Activated T-helper 1 cell treated with anti-CD3 and anti-CD28 coated beads, Interleukin-12 subunit alpha, Interleukin-12 subunit beta, Interleukin-2, Interleukin-4 antibody, amounts not matched to agents 30 ng/mL and 10 ng/mL and 1 ng/mL, durations not matched to agents 14 hours and 24 hours and 36 hours (primary cell): ENCODE measurements around the gene FBXO9. TPM values are rescaled to one million over a fixed set of nuclear protein-coding genes. Genes with fewer than 3 reads are reported as not detected.
"Not testable (repeated sequence)": the region's sequence is repeated elsewhere in the genome, so short reads cannot be mapped to it uniquely, and the experiment has no call there.

ENCODE experiments used
- DNase-seq: peaks from one replicate; pipeline ENCODE4 v3.0.0; 2021; ENCODE audit warnings: low spot score
- H3K27ac Mint-ChIP-seq: one replicate; pipeline ENCODE4 v1.8.0; 2021; ENCODE audit warnings: mild to moderate bottlenecking, mixed read lengths
- H3K27me3 Mint-ChIP-seq: one replicate; pipeline ENCODE4 v1.8.0; 2022; ENCODE audit warnings: mild to moderate bottlenecking, moderate library complexity, mixed read lengths; ENCODE audit not compliant: insufficient read depth
- H3K36me3 Mint-ChIP-seq: one replicate; pipeline ENCODE4 v1.8.0; 2021; ENCODE audit warnings: low read depth, mixed read lengths
- H3K4me1 Mint-ChIP-seq: one replicate; pipeline ENCODE4 v1.8.0; 2021; ENCODE audit warnings: low read depth, mixed read lengths
- H3K4me3 Mint-ChIP-seq: one replicate; pipeline ENCODE4 v1.8.0; 2021; ENCODE audit warnings: mild to moderate bottlenecking, moderate library complexity, mixed read lengths
- H3K9me3 Mint-ChIP-seq: one replicate; pipeline ENCODE4 v1.8.0; 2021; ENCODE audit warnings: mixed read lengths
- intact Hi-C: fragments of 100-400 bp; cut with micrococcal nuclease; formaldehyde crosslinking; loops from one replicate; pipeline ENCODE4 v1.15.1; 2024
- total RNA-seq: library from RNA; stranded (reverse); gene quantifications from 2 replicates; pipeline ENCODE4 v1.2.3, GENCODE V29; 2022

FBXO9 gene
- total RNA-seq, 1 donor from 2014 or later = 67.3 TPM

DNA sequence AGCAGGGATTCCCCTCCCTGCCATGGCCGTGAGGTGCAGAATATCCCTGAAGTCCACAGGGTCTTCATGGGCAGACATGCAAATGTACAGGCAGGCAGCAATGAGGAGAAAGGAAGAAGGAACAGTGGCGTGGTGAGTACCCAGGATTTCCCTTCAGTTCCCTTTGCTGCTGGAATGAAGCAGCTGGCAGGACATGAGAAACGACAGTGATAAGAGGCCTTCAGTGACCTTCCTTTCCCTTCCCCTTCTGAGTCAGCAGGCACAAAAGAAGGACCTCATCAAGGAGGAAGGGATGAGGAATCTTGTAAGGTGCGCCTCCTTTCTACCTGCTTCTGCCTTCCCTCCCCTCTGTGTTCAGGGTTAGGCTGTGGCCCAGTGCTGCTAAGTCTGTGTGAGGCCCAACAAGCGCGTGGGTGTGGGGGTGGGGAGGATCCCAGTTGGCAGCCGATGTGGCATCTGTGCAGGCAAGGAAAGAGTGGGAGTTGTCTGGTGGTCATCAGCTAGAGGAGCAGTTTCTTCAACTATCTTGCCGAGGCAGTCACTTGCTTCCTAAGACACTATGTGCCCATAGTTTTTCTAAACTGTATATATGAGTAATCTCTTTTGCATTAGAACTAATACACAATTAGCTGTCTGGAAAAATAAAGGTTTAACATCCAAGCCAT lies 29.5 kb upstream of the FBXO9 start:
- Mint-ChIP-seq H3K9me3 (no peaks in the 10 kb centered on the region), H3K4me1 (no peaks in the 10 kb centered on the region), H3K27me3 (no peaks in the 10 kb centered on the region), H3K36me3 (peaks cover 34% of the 10 kb centered on the region), H3K4me3 (no peak overlapping the region), H3K27ac (no peak overlapping the region)
- intact Hi-C loops = no loop called here
- DNase-seq = no peak

DNA sequence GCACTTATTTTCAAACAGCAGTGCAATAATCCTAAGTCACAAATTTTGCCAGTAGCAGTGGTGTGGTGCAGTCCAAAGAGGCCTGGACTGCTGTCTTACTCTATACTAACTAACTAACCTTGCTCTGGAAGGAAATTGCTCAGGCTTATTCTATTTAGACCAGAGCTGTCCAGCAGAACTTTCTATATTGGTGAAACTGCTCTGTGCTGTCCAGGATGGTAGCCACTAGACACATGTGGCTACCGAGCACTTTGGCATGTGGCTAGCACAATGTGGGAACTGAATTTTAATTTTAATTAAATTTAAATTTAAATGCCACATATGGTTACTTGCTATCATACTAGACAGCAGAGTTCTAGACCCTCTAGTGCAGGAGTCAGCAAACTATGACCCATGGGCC lies 27.1 kb upstream of the FBXO9 start:
- Mint-ChIP-seq H3K9me3 (no peaks in the 10 kb centered on the region), H3K27ac (no peak overlapping the region), H3K27me3 (no peaks in the 10 kb centered on the region), H3K4me3 (no peak overlapping the region), H3K4me1 (no peaks in the 10 kb centered on the region), H3K36me3 (peaks cover 40% of the 10 kb centered on the region)
- DNase-seq = no peak
- intact Hi-C loops = no loop called here

- DNase-seq = no peak
- intact Hi-C loops = no loop called here
- Mint-ChIP-seq H3K36me3 (peaks cover 35% of the 10 kb centered on the region), H3K9me3 (no peaks in the 10 kb centered on the region), H3K4me3 (no peak overlapping the region), H3K27me3 (no peaks in the 10 kb centered on the region), H3K4me1 (no peaks in the 10 kb centered on the region), H3K27ac (no peak overlapping the region)
Measured at GRCh38 chr6:53038596-53038995, 26.6 kb upstream of the FBXO9 start.

DNA sequence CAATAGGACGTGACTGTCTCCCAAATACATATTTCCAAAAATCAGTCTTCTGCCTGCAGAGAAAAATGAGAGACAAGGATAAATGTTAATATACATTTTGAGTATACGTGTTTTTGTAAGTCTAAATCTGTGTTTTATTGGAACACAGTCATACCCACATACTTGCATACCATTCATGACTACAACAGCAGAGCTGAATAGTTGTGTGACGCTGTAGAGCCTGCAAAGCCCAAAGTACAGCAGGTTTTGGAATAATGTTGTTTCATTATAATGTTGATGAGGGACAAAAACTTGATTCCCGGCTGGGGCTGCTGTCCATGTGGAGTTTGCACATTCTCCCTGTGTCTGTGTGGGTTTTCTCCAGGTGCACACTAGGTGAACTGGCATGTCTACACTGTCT lies 23.8 kb upstream of the FBXO9 start:
- Mint-ChIP-seq H3K9me3 (no peaks in the 10 kb centered on the region), H3K36me3 (peaks cover 29% of the 10 kb centered on the region), H3K27ac (no peak overlapping the region), H3K4me1 (no peaks in the 10 kb centered on the region), H3K27me3 (no peaks in the 10 kb centered on the region), H3K4me3 (no peak overlapping the region)
- DNase-seq = no peak
- intact Hi-C loops = no loop called here

DNA sequence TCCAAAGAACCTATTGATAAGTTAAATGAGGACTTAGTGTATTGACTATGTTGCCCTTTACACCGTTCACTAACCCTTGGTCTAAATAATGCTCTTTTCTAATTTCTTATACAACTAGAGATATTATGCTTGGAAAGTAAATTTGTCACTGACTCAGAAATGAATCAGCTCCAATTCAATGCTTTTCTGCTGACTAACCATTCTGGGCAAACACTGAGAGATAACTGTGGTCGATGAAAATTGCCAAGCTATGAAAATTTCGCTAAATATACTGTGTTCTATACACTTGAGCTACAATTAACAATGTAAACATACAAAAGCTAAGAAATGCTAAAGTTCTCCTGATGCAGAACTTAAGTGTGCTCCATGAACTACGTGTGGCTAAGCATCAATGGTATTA lies 23.1 kb upstream of the FBXO9 start:
- Mint-ChIP-seq H3K4me1 (peaks cover 7% of the 10 kb centered on the region), H3K27me3 (no peaks in the 10 kb centered on the region), H3K9me3 (no peaks in the 10 kb centered on the region), H3K4me3 (no peak overlapping the region), H3K36me3 (peaks cover 25% of the 10 kb centered on the region), H3K27ac (no peak overlapping the region)
- intact Hi-C loops = no loop called here
- DNase-seq = no peak

- H3K36me3 Mint-ChIP-seq = peaks cover 23% of the 10 kb centered on the region
- H3K27ac Mint-ChIP-seq = no peak overlapping the region
- no peaks in the 10 kb centered on the region for H3K9me3 Mint-ChIP-seq
- intact Hi-C loops = no loop called here
- no peaks in the 10 kb centered on the region for H3K27me3 Mint-ChIP-seq
- H3K4me1 Mint-ChIP-seq = peaks cover 18% of the 10 kb centered on the region
- H3K4me3 Mint-ChIP-seq = no peak overlapping the region
- no peak for DNase-seq
Measured at GRCh38 chr6:53043581-53043980, 21.6 kb upstream of the FBXO9 start.

- H3K9me3 Mint-ChIP-seq = no peaks in the 10 kb centered on the region
- H3K27ac Mint-ChIP-seq = no peak overlapping the region
Measured at GRCh38 chr6:53044071-53044470, 21.1 kb upstream of the FBXO9 start.

GRCh38 chr6:53044572-53044971 lies 20.6 kb upstream of the FBXO9 start:
- peaks cover 17% of the 10 kb centered on the region for H3K36me3 Mint-ChIP-seq
- peaks cover 28% of the 10 kb centered on the region for H3K4me1 Mint-ChIP-seq
- DNase-seq = no peak
- no peaks in the 10 kb centered on the region for H3K9me3 Mint-ChIP-seq
- H3K27me3 Mint-ChIP-seq = no peaks in the 10 kb centered on the region
- no peak overlapping the region for H3K4me3 Mint-ChIP-seq
- no peak overlapping the region for H3K27ac Mint-ChIP-seq
- intact Hi-C loops = no loop called here

More at GRCh38 chr6:53044071-53044470, 21.1 kb upstream of the FBXO9 start:
- intact Hi-C loops = no loop called here
- Mint-ChIP-seq H3K36me3 (peaks cover 21% of the 10 kb centered on the region), H3K4me1 (peaks cover 23% of the 10 kb centered on the region), H3K27me3 (no peaks in the 10 kb centered on the region), H3K4me3 (no peak overlapping the region)
- no peak for DNase-seq

DNA sequence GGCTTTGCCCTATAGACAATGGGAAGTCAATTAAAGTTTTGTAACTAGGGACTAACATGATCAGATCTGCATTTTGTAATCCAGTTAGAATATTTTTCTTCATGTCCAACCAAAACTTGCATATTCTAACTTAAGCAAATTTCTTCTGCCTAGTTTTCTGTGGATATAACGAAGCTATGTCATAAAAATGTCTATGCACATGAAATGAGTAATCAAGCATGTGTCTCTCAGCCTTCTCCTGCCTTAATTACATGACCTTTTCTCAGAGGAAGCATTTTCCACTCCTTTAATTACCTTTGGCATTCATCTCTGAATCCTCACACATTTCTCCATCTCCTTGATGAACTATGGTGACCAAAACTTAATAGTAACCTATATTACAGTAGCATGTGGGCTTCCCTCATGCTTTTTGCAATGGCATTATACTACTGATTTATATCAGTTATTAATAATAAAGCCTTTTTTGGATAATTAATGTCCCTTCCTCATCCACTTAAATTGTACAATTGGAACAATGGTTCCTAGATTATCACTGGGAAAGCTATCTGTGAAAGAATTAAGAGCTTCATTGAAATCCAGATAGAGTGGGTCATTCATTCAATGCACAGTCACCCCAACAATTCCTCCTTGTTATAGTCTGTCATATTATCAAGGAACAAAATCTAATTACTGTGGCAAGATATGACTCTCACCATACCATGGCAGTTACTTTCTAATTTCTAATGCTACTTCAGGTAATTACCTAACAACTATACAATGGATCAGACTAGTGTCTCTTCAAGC lies 19.1 kb upstream of the FBXO9 start:
- no peaks in the 10 kb centered on the region for H3K9me3 Mint-ChIP-seq
- H3K4me1 Mint-ChIP-seq = peaks cover 32% of the 10 kb centered on the region
- no peak overlapping the region for H3K27ac Mint-ChIP-seq
- peaks cover 5% of the 10 kb centered on the region for H3K36me3 Mint-ChIP-seq
- no peak for DNase-seq
- intact Hi-C loops = no loop called here
- H3K4me3 Mint-ChIP-seq = no peak overlapping the region
- no peaks in the 10 kb centered on the region for H3K27me3 Mint-ChIP-seq

DNA sequence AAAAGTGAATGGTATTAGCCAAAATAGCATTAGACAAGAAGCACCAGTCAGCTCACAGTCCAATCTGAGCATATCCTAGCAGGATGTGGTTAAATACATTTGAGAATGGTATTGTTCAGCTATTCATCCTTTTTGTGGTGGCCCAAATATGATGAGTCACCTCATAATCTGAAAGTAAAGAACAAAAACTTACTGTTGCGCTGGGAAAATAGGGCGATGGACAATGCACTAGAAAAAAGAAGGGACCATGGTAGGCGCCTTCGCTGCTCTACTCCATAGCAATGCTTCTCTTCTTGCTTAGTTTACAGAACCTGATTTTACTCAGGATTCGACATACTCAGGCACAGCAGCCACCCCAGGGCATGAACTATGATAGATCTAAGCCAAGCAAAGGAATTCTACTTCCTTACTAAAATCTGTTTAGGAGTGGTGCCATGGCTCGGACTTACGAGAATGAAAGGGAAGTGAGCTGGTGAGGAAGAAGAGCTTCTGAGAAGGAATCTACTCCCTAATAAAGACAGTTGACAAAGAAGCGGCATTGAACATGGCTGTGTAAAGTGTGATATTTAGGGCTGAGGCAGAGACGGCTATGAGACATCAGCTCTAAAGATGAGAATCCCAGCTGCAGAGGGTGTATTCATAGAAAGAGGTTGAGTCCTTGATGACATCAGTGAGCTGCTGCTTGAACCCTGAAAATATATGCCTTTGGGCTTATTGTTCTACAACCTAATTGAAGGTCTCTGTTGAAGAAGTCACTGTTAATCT lies 16.6 kb upstream of the FBXO9 start:
- no peak for DNase-seq
- H3K27ac Mint-ChIP-seq = peak overlapping the region; percentile 43
- no peaks in the 10 kb centered on the region for H3K9me3 Mint-ChIP-seq
- H3K27me3 Mint-ChIP-seq = no peaks in the 10 kb centered on the region
- peaks cover 32% of the 10 kb centered on the region for H3K4me1 Mint-ChIP-seq
- peak overlapping the region; percentile 54 for H3K4me3 Mint-ChIP-seq
- H3K36me3 Mint-ChIP-seq = peaks cover 3% of the 10 kb centered on the region
- intact Hi-C loops = no loop called here

DNA sequence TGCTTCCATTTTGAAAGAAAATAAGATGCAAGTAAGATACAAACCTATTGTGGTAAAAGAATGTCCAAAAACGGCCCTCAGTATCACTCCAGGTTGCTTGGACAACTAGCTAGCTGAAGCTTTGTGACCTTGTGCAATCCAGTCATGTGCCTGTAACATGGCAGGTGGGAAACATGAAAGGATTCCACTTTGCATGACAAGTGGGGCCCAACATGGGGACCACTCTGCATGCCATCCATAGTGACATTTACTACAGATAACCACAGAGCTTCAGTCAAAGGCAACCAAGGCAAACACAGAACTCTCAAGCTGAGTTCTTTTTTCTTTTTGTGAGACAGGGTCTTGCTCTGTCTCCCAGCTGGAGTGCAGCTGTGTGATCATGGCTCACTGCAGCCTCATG lies 15.8 kb upstream of the FBXO9 start:
- no peak overlapping the region for H3K4me3 Mint-ChIP-seq
- no peaks in the 10 kb centered on the region for H3K27me3 Mint-ChIP-seq
- H3K27ac Mint-ChIP-seq = no peak overlapping the region
- H3K9me3 Mint-ChIP-seq = no peaks in the 10 kb centered on the region
- no peak for DNase-seq
- peaks cover 32% of the 10 kb centered on the region for H3K4me1 Mint-ChIP-seq
- peaks cover 3% of the 10 kb centered on the region for H3K36me3 Mint-ChIP-seq
- intact Hi-C loops = no loop called here

GRCh38 chr6:53052152-53052551 lies 13.1 kb upstream of the FBXO9 start:
- intact Hi-C loops = not testable (repeated sequence)

DNA sequence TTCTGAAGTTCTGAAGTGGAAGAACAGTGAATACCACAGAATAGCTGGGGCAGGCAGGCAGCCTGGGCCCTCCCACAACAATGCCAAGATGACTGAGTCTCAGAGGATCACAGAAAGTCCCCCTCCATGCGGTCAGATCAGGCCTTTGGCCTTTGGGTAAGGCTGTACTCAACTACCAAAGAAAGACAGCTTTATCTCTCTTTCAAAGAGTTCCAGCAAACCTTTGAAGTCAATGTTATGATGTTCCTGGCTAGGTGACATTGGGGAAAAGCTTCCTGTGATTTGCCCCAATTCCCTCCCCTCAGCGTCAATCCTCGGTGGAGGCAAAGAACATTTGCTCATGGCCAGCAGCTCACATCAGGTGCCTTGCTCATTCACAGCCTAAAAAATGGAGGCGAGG lies 10.7 kb upstream of the FBXO9 start:
- H3K27ac Mint-ChIP-seq = no peak overlapping the region
- no peak overlapping the region for H3K4me3 Mint-ChIP-seq
- H3K9me3 Mint-ChIP-seq = no peaks in the 10 kb centered on the region
- peaks cover 27% of the 10 kb centered on the region for H3K4me1 Mint-ChIP-seq
- H3K27me3 Mint-ChIP-seq = no peaks in the 10 kb centered on the region
- no peak for DNase-seq
- peaks cover 6% of the 10 kb centered on the region for H3K36me3 Mint-ChIP-seq
- intact Hi-C loops = no loop called here

More at GRCh38 chr6:53052152-53052551, 13.1 kb upstream of the FBXO9 start:
- H3K9me3 Mint-ChIP-seq, DNase-seq, H3K27me3 Mint-ChIP-seq, H3K4me3 Mint-ChIP-seq, H3K36me3 Mint-ChIP-seq, H3K27ac Mint-ChIP-seq: not testable (repeated sequence)
- H3K4me1 Mint-ChIP-seq = peaks cover 31% of the 10 kb centered on the region
